K562 (cell line): ENCODE data around the gene PDE11A. TPM values are rescaled to one million over a fixed set of nuclear protein-coding genes. Genes with fewer than 3 reads are reported as not detected.

ENCODE experiments used
- DIDO1 ChIP-seq: fragments of 450-650 bp; IDR thresholded peaks from 2 replicates; pipeline ENCODE4 v1.6.1; 2016; ENCODE audit warnings: low read depth, missing biosample characterization, missing genetic modification characterization
- HNRNPL ChIP-seq: fragments of 200-400 bp; formaldehyde crosslinking; IDR thresholded peaks from 2 replicates; pipeline ENCODE4 v1.6.1; 2017; ENCODE audit warnings: low read depth, mild to moderate bottlenecking, low read length
- MAFG ChIP-seq: fragments of 450-650 bp; conservative IDR thresholded peaks from 2 replicates; pipeline ENCODE4 v1.6.1; 2016; ENCODE audit warnings: missing genetic modification characterization, missing compliant biosample characterization
- MITF ChIP-seq: IDR thresholded peaks from 2 replicates; pipeline ENCODE4 v1.6.1; 2014; ENCODE audit warnings: antibody characterized with exemption
- MTA2 ChIP-seq: fragments of 450-650 bp; IDR thresholded peaks from 2 replicates; pipeline ENCODE4 v1.6.1; 2016; ENCODE audit warnings: low read depth
- MXI1 ChIP-seq: IDR thresholded peaks from 2 replicates; pipeline ENCODE4 v1.6.1; 2011; ENCODE audit warnings: low read depth, mild to moderate bottlenecking, improper control_type of control experiment, low read length
- NCOA4 ChIP-seq: fragments of 450-650 bp; IDR thresholded peaks from 2 replicates; pipeline ENCODE4 v1.6.1; 2018; ENCODE audit warnings: mild to moderate bottlenecking; ENCODE audit not compliant: partially characterized antibody
- PHF8 ChIP-seq: fragments of 200-600 bp; sonication (generic); IDR thresholded peaks from 2 replicates; pipeline ENCODE4 v1.6.1; 2012; ENCODE audit warnings: mixed run types, mild to moderate bottlenecking, inconsistent platforms, low read length, moderate library complexity, borderline replicate concordance
- PHTF2 ChIP-seq: fragments of 250-450 bp; sonication (Bioruptor Pico); IDR thresholded peaks from 2 replicates; pipeline ENCODE4 v1.5.0; 2021; ENCODE audit warnings: mild to moderate bottlenecking
- PYGO2 ChIP-seq: fragments of 450-650 bp; IDR thresholded peaks from 2 replicates; pipeline ENCODE4 v1.6.1; 2016; ENCODE audit warnings: mild to moderate bottlenecking, missing genetic modification characterization, moderate library complexity, missing compliant biosample characterization
- RBM25 ChIP-seq: fragments of 200-400 bp; formaldehyde crosslinking; IDR thresholded peaks from 2 replicates; pipeline ENCODE4 v1.6.1; 2018; ENCODE audit warnings: low read length, low read depth, moderate library complexity; ENCODE audit not compliant: severe bottlenecking
- SIRT6 ChIP-seq: IDR thresholded peaks from one replicate; pipeline ENCODE4 v1.6.1; 2012; ENCODE audit warnings: low read depth, mild to moderate bottlenecking, control low read depth, inconsistent platforms, low read length, moderate library complexity
- WHSC1 ChIP-seq: IDR thresholded peaks from one replicate; pipeline ENCODE4 v1.6.1; 2012; ENCODE audit warnings: low read length, control low read depth, inconsistent platforms
- ZFP30 ChIP-seq: fragments of 250-450 bp; sonication (Bioruptor Pico); IDR thresholded peaks from 2 replicates; pipeline ENCODE4 v1.8.0; 2022; ENCODE audit warnings: moderate library complexity, mild to moderate bottlenecking, inconsistent platforms, borderline replicate concordance
- ZFX ChIP-seq: sonication (generic); formaldehyde crosslinking; IDR thresholded peaks from 2 replicates; pipeline ENCODE4 v1.8.0; 2022; ENCODE audit warnings: mild to moderate bottlenecking, missing genetic modification reagents, moderate library complexity
- ZNF311 ChIP-seq: fragments of 250-450 bp; sonication (Bioruptor Pico); IDR thresholded peaks from 2 replicates; pipeline ENCODE4 v1.4.0; 2020; ENCODE audit warnings: mild to moderate bottlenecking, moderate library complexity
- ZNF444 ChIP-seq: fragments of 250-450 bp; sonication (Bioruptor Pico); IDR thresholded peaks from 2 replicates; pipeline ENCODE4 v1.4.0; 2020; ENCODE audit warnings: mild to moderate bottlenecking, moderate library complexity
- polyA plus RNA-seq, 8 experiments: library from polyadenylated mRNA; depleted of rRNA in 4 of 8; stranded (reverse) in 5 of 8; unstranded in 3 of 8; fragments of >200 nt; fragmentation: Nextera tagmentation in 2 of 8; fragmentation: Illumina TruSeq in 1 of 8; extraction: Ambion mirVana in 2 of 8; extraction: Trizol in 1 of 8; gene quantifications; 2 replicates each; pipeline versions ENCODE4 v1.2.1 to v1.2.3, GENCODE V29; 2011 to 2014; ENCODE audit warnings: inconsistent platforms in 1 of 8, missing spikeins in 1 of 8
- total RNA-seq, 7 experiments: library from RNA; depleted of rRNA in 6 of 7; stranded (reverse); fragments of >200 nt in 6 of 7; fragmentation: Illumina TruSeq in 2 of 7; extraction: Trizol in 2 of 7; gene quantifications; 2 replicates each; pipeline versions ENCODE4 v1.2.1 to v1.2.3, GENCODE V29; 2011 to 2021; ENCODE audit warnings: low replicate concordance in 1 of 7
- TF ChIP-seq, protein P1 (sequence below): fragments of 450-650 bp; IDR thresholded peaks from one replicate; pipeline ENCODE4 v1.6.1; 2018; ENCODE audit warnings: mild to moderate bottlenecking, moderate library complexity; ENCODE audit not compliant: partially characterized antibody
- TF ChIP-seq, protein P2 (sequence below), 2 experiments: fragments of 200-800 bp in 1 of 2; sonication (Bioruptor generic) in 1 of 2; sonication (generic) in 1 of 2; formaldehyde crosslinking in 1 of 2; IDR thresholded peaks in 1 of 2; conservative IDR thresholded peaks in 1 of 2; 2 replicates each; pipeline versions ENCODE4 v1.5.0 to v1.6.1; 2016 to 2020; ENCODE audit warnings: missing compliant biosample characterization in 1 of 2, missing genetic modification characterization in 1 of 2, missing genetic modification reagents in 1 of 2
- TF ChIP-seq, protein P3 (sequence below): fragments of 250-450 bp; sonication (Bioruptor Pico); IDR thresholded peaks from 2 replicates; pipeline ENCODE4 v1.4.0; 2020; ENCODE audit warnings: mild to moderate bottlenecking, moderate library complexity
- TF ChIP-seq, protein P4 (sequence below): fragments of 450-650 bp; IDR thresholded peaks from 2 replicates; pipeline ENCODE4 v1.6.1; 2017; ENCODE audit warnings: antibody characterized with exemption

The PDE11A gene
- total and polyA plus RNA-seq, 9 of the 15 experiments (the other 6 are each of a cell fraction or from before 2014, with no cell fraction given), result 3.2 to 22.1 (median 5.7) TPM

DNA sequence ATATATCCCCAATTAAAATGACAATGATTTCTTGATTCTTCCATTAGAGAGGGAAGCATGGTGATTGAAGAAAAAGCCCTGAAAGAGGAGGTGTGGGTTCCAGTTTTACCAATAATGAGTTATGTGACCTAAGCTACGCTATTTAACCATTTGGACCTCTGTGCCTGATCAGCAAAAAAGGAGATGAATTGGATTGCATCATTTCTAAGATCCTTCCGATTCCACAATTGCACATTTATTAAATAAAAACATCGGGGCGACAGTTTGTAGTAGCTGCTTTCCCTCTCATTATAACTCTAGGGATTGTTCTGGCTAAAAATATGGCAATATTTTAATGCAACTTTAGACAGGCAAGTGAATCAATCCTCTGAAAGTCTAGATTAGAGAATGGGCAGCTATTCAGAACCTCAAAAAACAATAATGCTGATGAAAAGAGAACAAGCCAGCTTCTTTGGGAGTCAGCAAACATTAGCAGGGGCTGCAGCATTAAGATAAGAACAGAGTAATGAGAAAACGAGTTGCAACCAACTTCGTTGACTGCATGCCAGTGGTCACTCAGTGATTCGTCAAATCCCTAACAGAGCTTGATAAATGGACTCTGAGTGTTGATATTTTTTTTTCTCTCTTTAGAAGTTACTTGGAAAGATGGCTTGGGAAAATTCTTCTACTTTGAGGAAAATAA, 378.8 kb downstream of the PDE11A start (continued):
- TF ChIP-seq SIRT6 (no peak), MTA2 (peak; percentile 92), PHTF2 (CRISPR knock-in tag) (no peak), WHSC1 (no peak), RBM25 (no peak), ZNF444 (CRISPR knock-in tag) (no peak), PYGO2 (tag) (no peak), ZNF311 (no peak), ZFP30 (CRISPR knock-in tag) (no peak), DIDO1 (no peak), HNRNPL (no peak), NCOA4 (no peak), PHF8 (no peak), ZFX (CRISPR knock-in tag) (no peak), MXI1 (no peak), MITF (no peak), MAFG (tag) (peak; percentile 89)
- TF ChIP-seq, protein P1, sequence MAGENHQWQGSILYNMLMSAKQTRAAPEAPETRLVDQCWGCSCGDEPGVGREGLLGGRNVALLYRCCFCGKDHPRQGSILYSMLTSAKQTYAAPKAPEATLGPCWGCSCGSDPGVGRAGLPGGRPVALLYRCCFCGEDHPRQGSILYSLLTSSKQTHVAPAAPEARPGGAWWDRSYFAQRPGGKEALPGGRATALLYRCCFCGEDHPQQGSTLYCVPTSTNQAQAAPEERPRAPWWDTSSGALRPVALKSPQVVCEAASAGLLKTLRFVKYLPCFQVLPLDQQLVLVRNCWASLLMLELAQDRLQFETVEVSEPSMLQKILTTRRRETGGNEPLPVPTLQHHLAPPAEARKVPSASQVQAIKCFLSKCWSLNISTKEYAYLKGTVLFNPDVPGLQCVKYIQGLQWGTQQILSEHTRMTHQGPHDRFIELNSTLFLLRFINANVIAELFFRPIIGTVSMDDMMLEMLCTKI, result no peak
- TF ChIP-seq, protein P2, sequence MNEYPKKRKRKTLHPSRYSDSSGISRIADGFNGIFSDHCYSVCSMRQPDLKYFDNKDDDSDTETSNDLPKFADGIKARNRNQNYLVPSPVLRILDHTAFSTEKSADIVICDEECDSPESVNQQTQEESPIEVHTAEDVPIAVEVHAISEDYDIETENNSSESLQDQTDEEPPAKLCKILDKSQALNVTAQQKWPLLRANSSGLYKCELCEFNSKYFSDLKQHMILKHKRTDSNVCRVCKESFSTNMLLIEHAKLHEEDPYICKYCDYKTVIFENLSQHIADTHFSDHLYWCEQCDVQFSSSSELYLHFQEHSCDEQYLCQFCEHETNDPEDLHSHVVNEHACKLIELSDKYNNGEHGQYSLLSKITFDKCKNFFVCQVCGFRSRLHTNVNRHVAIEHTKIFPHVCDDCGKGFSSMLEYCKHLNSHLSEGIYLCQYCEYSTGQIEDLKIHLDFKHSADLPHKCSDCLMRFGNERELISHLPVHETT (CRISPR knock-in tag; conservative IDR thresholded peaks at IDR 0.05 in 1 of 2, IDR thresholded peaks at IDR 0.05 in 1 of 2), result peak in 1 of 2 experiments; percentile 41; a peak in 1 of 4 replicates
- TF ChIP-seq, protein P3, sequence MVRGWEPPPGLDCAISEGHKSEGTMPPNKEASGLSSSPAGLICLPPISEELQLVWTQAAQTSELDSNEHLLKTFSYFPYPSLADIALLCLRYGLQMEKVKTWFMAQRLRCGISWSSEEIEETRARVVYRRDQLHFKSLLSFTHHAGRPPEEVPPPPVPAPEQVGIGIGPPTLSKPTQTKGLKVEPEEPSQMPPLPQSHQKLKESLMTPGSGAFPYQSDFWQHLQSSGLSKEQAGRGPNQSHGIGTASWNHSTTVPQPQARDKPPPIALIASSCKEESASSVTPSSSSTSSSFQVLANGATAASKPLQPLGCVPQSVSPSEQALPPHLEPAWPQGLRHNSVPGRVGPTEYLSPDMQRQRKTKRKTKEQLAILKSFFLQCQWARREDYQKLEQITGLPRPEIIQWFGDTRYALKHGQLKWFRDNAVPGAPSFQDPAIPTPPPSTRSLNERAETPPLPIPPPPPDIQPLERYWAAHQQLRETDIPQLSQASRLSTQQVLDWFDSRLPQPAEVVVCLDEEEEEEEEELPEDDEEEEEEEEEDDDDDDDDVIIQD (CRISPR knock-in tag), result no peak
- TF ChIP-seq, protein P4, sequence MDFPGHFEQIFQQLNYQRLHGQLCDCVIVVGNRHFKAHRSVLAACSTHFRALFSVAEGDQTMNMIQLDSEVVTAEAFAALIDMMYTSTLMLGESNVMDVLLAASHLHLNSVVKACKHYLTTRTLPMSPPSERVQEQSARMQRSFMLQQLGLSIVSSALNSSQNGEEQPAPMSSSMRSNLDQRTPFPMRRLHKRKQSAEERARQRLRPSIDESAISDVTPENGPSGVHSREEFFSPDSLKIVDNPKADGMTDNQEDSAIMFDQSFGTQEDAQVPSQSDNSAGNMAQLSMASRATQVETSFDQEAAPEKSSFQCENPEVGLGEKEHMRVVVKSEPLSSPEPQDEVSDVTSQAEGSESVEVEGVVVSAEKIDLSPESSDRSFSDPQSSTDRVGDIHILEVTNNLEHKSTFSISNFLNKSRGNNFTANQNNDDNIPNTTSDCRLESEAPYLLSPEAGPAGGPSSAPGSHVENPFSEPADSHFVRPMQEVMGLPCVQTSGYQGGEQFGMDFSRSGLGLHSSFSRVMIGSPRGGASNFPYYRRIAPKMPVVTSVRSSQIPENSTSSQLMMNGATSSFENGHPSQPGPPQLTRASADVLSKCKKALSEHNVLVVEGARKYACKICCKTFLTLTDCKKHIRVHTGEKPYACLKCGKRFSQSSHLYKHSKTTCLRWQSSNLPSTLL, result no peak
